ENCODE measurements around the gene TMEM181. TPM values are rescaled to one million over a fixed set of nuclear protein-coding genes. Genes with fewer than 3 reads are reported as not detected.

TMEM181 gene
- total and polyA plus RNA-seq, 9 donors = 7.3 to 21.9 (median 12.7) TPM

GRCh38 chr6:158538741-158539140 is 21.1 kb upstream of the TMEM181 start:
- H3K4me3 ChIP-seq = no peak overlapping the region
- no peaks in the 10 kb centered on the region for H3K9me3 ChIP-seq
- no peaks in the 10 kb centered on the region for H3K36me3 ChIP-seq
- no peak for TF ChIP-seq EP300 (IDR thresholded peaks at IDR 0.05)
- TF ChIP-seq POLR2A (IDR thresholded peaks at IDR 0.05) = no peak
- TF ChIP-seq, protein P1, sequence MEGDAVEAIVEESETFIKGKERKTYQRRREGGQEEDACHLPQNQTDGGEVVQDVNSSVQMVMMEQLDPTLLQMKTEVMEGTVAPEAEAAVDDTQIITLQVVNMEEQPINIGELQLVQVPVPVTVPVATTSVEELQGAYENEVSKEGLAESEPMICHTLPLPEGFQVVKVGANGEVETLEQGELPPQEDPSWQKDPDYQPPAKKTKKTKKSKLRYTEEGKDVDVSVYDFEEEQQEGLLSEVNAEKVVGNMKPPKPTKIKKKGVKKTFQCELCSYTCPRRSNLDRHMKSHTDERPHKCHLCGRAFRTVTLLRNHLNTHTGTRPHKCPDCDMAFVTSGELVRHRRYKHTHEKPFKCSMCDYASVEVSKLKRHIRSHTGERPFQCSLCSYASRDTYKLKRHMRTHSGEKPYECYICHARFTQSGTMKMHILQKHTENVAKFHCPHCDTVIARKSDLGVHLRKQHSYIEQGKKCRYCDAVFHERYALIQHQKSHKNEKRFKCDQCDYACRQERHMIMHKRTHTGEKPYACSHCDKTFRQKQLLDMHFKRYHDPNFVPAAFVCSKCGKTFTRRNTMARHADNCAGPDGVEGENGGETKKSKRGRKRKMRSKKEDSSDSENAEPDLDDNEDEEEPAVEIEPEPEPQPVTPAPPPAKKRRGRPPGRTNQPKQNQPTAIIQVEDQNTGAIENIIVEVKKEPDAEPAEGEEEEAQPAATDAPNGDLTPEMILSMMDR (IDR thresholded peaks at IDR 0.05) = no peak
- H3K27ac ChIP-seq = no peak overlapping the region
- intact Hi-C loops (cut with DNase I) = loop anchor here in 1 of 4 donors (10.0 kb wide), 1 partner anchor 126 kb away; no protein-coding TSS in a partner anchor
- H3K27me3 ChIP-seq = no peaks in the 10 kb centered on the region
- peaks cover 10% of the 10 kb centered on the region for H3K4me1 ChIP-seq (ENCODE audit: insufficient read depth)
- DNase-seq = no peak
- WGBS, 3 donors = 43 to 52% (median 44%) methylated on average over 2 of the region's 2 CpGs

DNA sequence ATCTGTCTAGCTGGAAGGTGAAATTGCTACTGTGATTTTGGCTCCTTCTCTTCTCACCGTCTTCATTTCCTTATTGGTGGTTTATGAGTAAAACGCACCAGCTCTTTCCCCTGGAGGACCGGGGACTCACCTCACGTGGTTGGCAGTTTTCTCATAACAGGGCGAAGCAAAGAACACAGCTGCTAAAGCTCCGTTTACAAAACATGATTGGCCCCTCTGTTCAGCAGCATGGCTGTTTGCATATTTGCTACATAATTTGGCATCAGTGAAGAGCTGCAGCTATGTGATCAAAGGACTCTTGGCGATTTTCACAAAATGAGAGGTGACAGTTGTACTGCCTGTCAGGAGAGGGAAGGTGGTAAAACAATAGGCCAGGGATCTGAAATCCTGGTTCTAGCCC is 20.5 kb upstream of the TMEM181 start:
- no peak overlapping the region for H3K4me3 ChIP-seq
- H3K27me3 ChIP-seq = no peaks in the 10 kb centered on the region
- intact Hi-C loops (cut with DNase I) = loop anchor here in 1 of 4 donors (10.0 kb wide), 1 partner anchor 125 kb away; no protein-coding TSS in a partner anchor
- no peaks in the 10 kb centered on the region for H3K9me3 ChIP-seq
- peaks cover 10% of the 10 kb centered on the region for H3K4me1 ChIP-seq (ENCODE audit: insufficient read depth)
- no peak for DNase-seq
- H3K27ac ChIP-seq = no peak overlapping the region
- H3K36me3 ChIP-seq = no peaks in the 10 kb centered on the region
- 9 to 40% (median 13%) methylated on average over 7 of the region's 7 CpGs for WGBS, 3 donors
- TF ChIP-seq, protein P1 (IDR thresholded peaks at IDR 0.05) = no peak
- TF ChIP-seq POLR2A (IDR thresholded peaks at IDR 0.05) = no peak
- TF ChIP-seq EP300 (IDR thresholded peaks at IDR 0.05) = no peak

GRCh38 chr6:158539881-158540280 is 20.0 kb upstream of the TMEM181 start:
- intact Hi-C loops (cut with DNase I) = loop anchor here in 1 of 4 donors (10.0 kb wide), 1 partner anchor 125 kb away; no protein-coding TSS in a partner anchor
- H3K9me3 ChIP-seq = no peaks in the 10 kb centered on the region
- DNase-seq = no peak
- H3K4me3 ChIP-seq = no peak overlapping the region
- TF ChIP-seq EP300 (IDR thresholded peaks at IDR 0.05) (no peak), POLR2A (IDR thresholded peaks at IDR 0.05) (no peak)
- TF ChIP-seq, protein P1 (IDR thresholded peaks at IDR 0.05) = no peak
- 50 to 61% (median 52%) methylated on average over 6 of the region's 6 CpGs for WGBS, 3 donors
- H3K27me3 ChIP-seq = no peaks in the 10 kb centered on the region
- H3K36me3 ChIP-seq = no peaks in the 10 kb centered on the region
- H3K4me1 ChIP-seq (ENCODE audit: insufficient read depth) = peaks cover 10% of the 10 kb centered on the region
- no peak overlapping the region for H3K27ac ChIP-seq

DNA sequence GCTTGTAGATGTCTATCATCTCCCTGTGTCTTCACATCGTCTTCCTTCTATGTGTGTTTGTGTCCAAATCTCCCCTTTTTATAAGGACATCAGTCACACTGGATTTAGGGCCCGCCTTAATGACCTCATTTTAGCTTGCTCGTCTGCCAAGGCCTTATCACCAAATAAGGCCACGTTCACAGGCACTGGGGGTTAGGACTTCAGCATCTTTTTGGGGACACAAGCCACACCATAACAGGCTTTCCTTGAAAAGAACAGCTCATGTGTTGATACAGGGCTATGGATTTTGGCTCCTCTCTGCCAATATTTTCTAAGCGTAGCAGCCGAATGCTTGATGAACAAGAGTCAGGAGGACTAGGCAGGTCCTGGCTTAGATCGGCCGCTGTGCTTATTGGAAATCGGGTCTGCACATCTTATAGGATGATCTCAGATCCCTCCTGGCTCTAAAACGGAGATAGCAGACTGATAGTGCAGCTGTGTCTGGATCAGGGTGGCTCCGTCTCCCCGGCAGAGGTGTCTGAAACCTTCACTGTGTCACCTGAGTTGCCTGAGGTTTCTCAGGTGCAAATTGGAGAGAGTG is 16.2 kb upstream of the TMEM181 start:
- Histone ChIP-seq H3K4me3 (no peak overlapping the region), H3K27me3 (no peaks in the 10 kb centered on the region), H3K27ac (no peak overlapping the region), H3K9me3 (no peaks in the 10 kb centered on the region), H3K4me1 (ENCODE audit: insufficient read depth) (no peaks in the 10 kb centered on the region), H3K36me3 (no peaks in the 10 kb centered on the region)
- TF ChIP-seq EP300 (IDR thresholded peaks at IDR 0.05) (no peak), POLR2A (IDR thresholded peaks at IDR 0.05) (no peak)
- TF ChIP-seq, protein P1 (IDR thresholded peaks at IDR 0.05) = no peak
- intact Hi-C loops (cut with DNase I) = no loop called here
- 81 to 85% (median 84%) methylated on average over 12 of the region's 12 CpGs for WGBS, 3 donors
- no peak for DNase-seq
